IMR-90 (cell line): ENCODE measurements around the gene VSNL1. TPM values are rescaled to one million over a fixed set of nuclear protein-coding genes. Genes with fewer than 3 reads are reported as not detected.

ENCODE experiments used
- ATAC-seq: fragments of 200-7000 bp; cut with Tn5 transposase; 2 replicates; pipeline ENCODE4 v1.9.1; 2020; ENCODE audit warnings: low read depth, mild to moderate bottlenecking, moderate library complexity
- BruUV-seq: library from RNA; stranded (reverse); fragments of 400-500 nt; replicated peaks from 2 replicates; lab custom pipeline; 2021; lab: Mats Ljungman, UMichigan
- CTCF ChIA-PET: fragments of 300-600 bp; formaldehyde crosslinking; extraction: SDS; loops from one replicate; lab custom pipeline; 2021; ENCODE audit warnings: antibody characterized with exemption; lab: Yijun Ruan, JAX
- POLR2A ChIA-PET: fragments of 300-600 bp; sonication (Branson Sonifier 250); formaldehyde crosslinking; loops from one replicate; lab custom pipeline; 2022; ENCODE audit warnings: antibody characterized with exemption; ENCODE audit not compliant: unreplicated experiment; lab: Charles Lee
- DNase-seq: peaks from one replicate; pipeline ENCODE4 v3.0.0; 2013
- H2AFZ ChIP-seq: replicated peaks from 2 replicates; pipeline ENCODE3; 2013; ENCODE audit warnings: low read length, mild to moderate bottlenecking; ENCODE audit not compliant: poor library complexity
- H2AK5ac ChIP-seq: 2 replicates; pipeline ENCODE4 v1.6.1; 2013; ENCODE audit warnings: low read depth, low read length, inconsistent platforms
- H2AK9ac ChIP-seq: replicated peaks from 2 replicates; pipeline ENCODE3; 2013; ENCODE audit warnings: mild to moderate bottlenecking, low read depth, low read length, moderate library complexity; ENCODE audit not compliant: poor library complexity
- H2BK120ac ChIP-seq: 2 replicates; pipeline ENCODE4 v1.6.1; 2013; ENCODE audit warnings: low read depth, low read length, inconsistent platforms
- H2BK15ac ChIP-seq: 3 replicates; pipeline ENCODE4 v1.6.1; 2013; ENCODE audit warnings: low read depth, low read length, inconsistent platforms
- H2BK20ac ChIP-seq: 2 replicates; pipeline ENCODE4 v1.6.1; 2013; ENCODE audit warnings: low read depth, mild to moderate bottlenecking, inconsistent platforms, low read length, moderate library complexity
- H2BK5ac ChIP-seq: 2 replicates; pipeline ENCODE4 v1.6.1; 2013; ENCODE audit warnings: mild to moderate bottlenecking, low read depth, low read length, inconsistent platforms; ENCODE audit not compliant: poor library complexity, severe bottlenecking
- H3K14ac ChIP-seq: replicated peaks from 2 replicates; pipeline ENCODE4 v1.6.1; 2013; ENCODE audit warnings: low read depth, low read length, inconsistent platforms
- H3K18ac ChIP-seq: 2 replicates; pipeline ENCODE4 v1.6.1; 2013; ENCODE audit warnings: low read depth, low read length, control low read depth
- H3K23ac ChIP-seq: 2 replicates; pipeline ENCODE4 v1.6.1; 2013; ENCODE audit warnings: low read depth, low read length, inconsistent platforms
- H3K27ac ChIP-seq: 2 replicates; pipeline ENCODE4 v1.5.1; 2013; ENCODE audit warnings: mild to moderate bottlenecking, control low read depth, low read length; ENCODE audit not compliant: insufficient read depth
- H3K27me3 ChIP-seq: 2 replicates; pipeline ENCODE4 v1.6.1; 2013; ENCODE audit warnings: low read length; ENCODE audit not compliant: control insufficient read depth, insufficient read depth
- H3K36me3 ChIP-seq: 2 replicates; pipeline ENCODE4 v1.6.1; 2013; ENCODE audit warnings: low read length, mixed read lengths; ENCODE audit not compliant: control insufficient read depth, insufficient read depth
- H3K4ac ChIP-seq: 2 replicates; pipeline ENCODE4 v1.6.1; 2013; ENCODE audit warnings: low read depth, low read length, inconsistent platforms
- H3K4me1 ChIP-seq: 2 replicates; pipeline ENCODE4 v1.6.1; 2013; ENCODE audit warnings: low read length, mixed read lengths; ENCODE audit not compliant: control insufficient read depth, insufficient read depth
- H3K4me2 ChIP-seq: 2 replicates; pipeline ENCODE4 v1.6.1; 2013; ENCODE audit warnings: low read depth, mild to moderate bottlenecking, control low read depth, low read length, moderate library complexity
- H3K4me3 ChIP-seq: 2 replicates; pipeline ENCODE4 v1.5.1; 2013; ENCODE audit warnings: low read depth, mild to moderate bottlenecking, control low read depth, low read length, moderate library complexity; ENCODE audit not compliant: insufficient read depth
- H3K56ac ChIP-seq: 2 replicates; pipeline ENCODE4 v1.6.1; 2013; ENCODE audit warnings: low read length, inconsistent platforms; ENCODE audit not compliant: insufficient read depth; ENCODE audit errors: extremely low read depth
- H3K79me1 ChIP-seq, 2 experiments: 2 replicates each; pipeline ENCODE4 v1.6.1; 2013; ENCODE audit warnings: low read length in 2 of 2, inconsistent platforms in 1 of 2, low read depth in 1 of 2
- H3K9ac ChIP-seq: 2 replicates; pipeline ENCODE4 v1.6.1; 2013; ENCODE audit warnings: low read depth, low read length, control low read depth
- H3K9me1 ChIP-seq: 2 replicates; pipeline ENCODE4 v1.6.1; 2013; ENCODE audit warnings: low read length, inconsistent platforms; ENCODE audit not compliant: insufficient read depth
- H3K9me3 ChIP-seq: 2 replicates; pipeline ENCODE4 v1.6.1; 2013; ENCODE audit warnings: low read length; ENCODE audit not compliant: control insufficient read depth, insufficient read depth
- H4K20me1 ChIP-seq: 2 replicates; pipeline ENCODE4 v1.6.1; 2013; ENCODE audit warnings: low read length, inconsistent platforms; ENCODE audit not compliant: insufficient read depth
- H4K5ac ChIP-seq: 2 replicates; pipeline ENCODE4 v1.6.1; 2013; ENCODE audit warnings: mild to moderate bottlenecking, low read depth, low read length, control low read depth
- H4K8ac ChIP-seq, 2 experiments: 2 replicates each; pipeline ENCODE4 v1.6.1; 2013; ENCODE audit warnings: low read depth in 2 of 2, low read length in 2 of 2, control low read depth in 1 of 2, inconsistent platforms in 1 of 2
- H4K91ac ChIP-seq: 2 replicates; pipeline ENCODE4 v1.6.1; 2013; ENCODE audit warnings: low read depth, low read length, inconsistent platforms; ENCODE audit not compliant: insufficient read depth
- CTCF ChIP-seq: conservative IDR thresholded peaks from 2 replicates; pipeline ENCODE4 v1.5.1; 2012; ENCODE audit warnings: mild to moderate bottlenecking, low read depth, low read length, improper control_type of control experiment
- MXI1 ChIP-seq: IDR thresholded peaks from 2 replicates; pipeline ENCODE4 v1.6.1; 2012; ENCODE audit warnings: low read depth, mild to moderate bottlenecking, low read length, moderate library complexity, borderline replicate concordance
- WGBS, 2 experiments: methylation state at CpG; one replicate each; pipeline versions ENCODE4 v1.1.5 to v1.1.7; 2013; ENCODE audit warnings: missing lambda C conversion rate in 2 of 2; ENCODE audit not compliant: insufficient read length in 1 of 2; ENCODE audit errors: extremely low coverage in 2 of 2; 5-methylcytosine and 5-hydroxymethylcytosine counted together
- dilution Hi-C: fragments of 300-500 bp; cut with HindIII; formaldehyde crosslinking; loops from one replicate; pipeline ENCODE4 v1.14.3; 2018; ENCODE audit warnings: low sequenced_read_pairs; ENCODE audit not compliant: unreplicated experiment
- in situ Hi-C: fragments of 300-500 bp; cut with MboI; formaldehyde crosslinking; loops from 3 replicates; pipeline ENCODE4 v1.14.3; 2019; ENCODE audit warnings: low sequenced_read_pairs, inconsistent platforms, mixed read lengths
- intact Hi-C: fragments of 100-400 bp; cut with micrococcal nuclease; formaldehyde crosslinking; loops from 2 replicates; pipeline ENCODE4 v1.10.0; 2022
- polyA plus RNA-seq, 3 experiments: library from polyadenylated mRNA; depleted of rRNA; stranded (reverse); fragments of >200 nt; gene quantifications; 2 replicates each; pipeline ENCODE4 v1.2.3, GENCODE V29; 2012; ENCODE audit warnings: low replicate concordance in 1 of 3
- total RNA-seq: library from RNA; depleted of rRNA; stranded (reverse); fragments of >200 nt; gene quantifications from 2 replicates; pipeline ENCODE4 v1.2.3, GENCODE V29; 2012

The VSNL1 gene
- total and polyA plus RNA-seq, 2 of the 4 experiments (the other 2 are of a cell fraction): 0.32 to 0.36 TPM

- Histone ChIP-seq H4K91ac (no peak overlapping the region), H4K20me1 (no peaks in the 10 kb centered on the region), H3K9me3 (no peaks in the 10 kb centered on the region), H3K79me1 (no peaks in the 10 kb centered on the region), H3K9ac (no peak overlapping the region), H4K5ac (no peak overlapping the region), H2AFZ (no peak overlapping the region), H2AK9ac (no peak overlapping the region), H3K14ac (no peak overlapping the region), H3K9me1 (no peaks in the 10 kb centered on the region), H3K4ac (no peak overlapping the region), H2BK5ac (no peak overlapping the region), H3K18ac (no peak overlapping the region), H3K4me3 (no peak overlapping the region), H2BK15ac (no peak overlapping the region), H2AK5ac (no peak overlapping the region), H3K56ac (no peak overlapping the region), H3K27me3 (peaks cover 16% of the 10 kb centered on the region), H2BK20ac (no peak overlapping the region), H2BK120ac (no peak overlapping the region), H3K36me3 (no peaks in the 10 kb centered on the region), H4K8ac (no peak overlapping the region), H3K23ac (no peak overlapping the region), H3K27ac (no peak overlapping the region), H3K4me2 (no peak overlapping the region), H3K4me1 (no peaks in the 10 kb centered on the region; the same call in 1 of the 2 replicates)
- CTCF ChIA-PET: no interaction called here
- TF ChIP-seq MXI1: no peak
- no peak for TF ChIP-seq CTCF
- BruUV-seq: no TSS peak
- POLR2A ChIA-PET: no interaction called here
- intact Hi-C loops (no loop called here), dilution Hi-C loops (no loop called here), in situ Hi-C loops (no loop called here)
- ATAC-seq: no peak
- DNase-seq: no peak
- WGBS, 2 experiments: no CpG with 5 or more reads among the region's 5 CpGs
Observed at GRCh38 chr2:17545680-17546613, 5.5 kb downstream of the VSNL1 start.
